IMR-90 (cell line): ENCODE measurements around the gene OR52K2. TPM values are rescaled to one million over a fixed set of nuclear protein-coding genes. Genes with fewer than 3 reads are reported as not detected.

ENCODE experiments used
- ATAC-seq: fragments of 200-7000 bp; cut with Tn5 transposase; 2 replicates; pipeline ENCODE4 v1.9.1; 2020; ENCODE audit warnings: low read depth, mild to moderate bottlenecking, moderate library complexity
- BruUV-seq: library from RNA; stranded (reverse); fragments of 400-500 nt; replicated peaks from 2 replicates; lab custom pipeline; 2021; lab: Mats Ljungman, UMichigan
- CTCF ChIA-PET: fragments of 300-600 bp; formaldehyde crosslinking; extraction: SDS; loops from one replicate; lab custom pipeline; 2021; ENCODE audit warnings: antibody characterized with exemption; lab: Yijun Ruan, JAX
- POLR2A ChIA-PET: fragments of 300-600 bp; sonication (Branson Sonifier 250); formaldehyde crosslinking; loops from one replicate; lab custom pipeline; 2022; ENCODE audit warnings: antibody characterized with exemption; ENCODE audit not compliant: unreplicated experiment; lab: Charles Lee
- DNase-seq: peaks from one replicate; pipeline ENCODE4 v3.0.0; 2013
- H2AFZ ChIP-seq: replicated peaks from 2 replicates; pipeline ENCODE3; 2013; ENCODE audit warnings: low read length, mild to moderate bottlenecking; ENCODE audit not compliant: poor library complexity
- H2AK5ac ChIP-seq: 2 replicates; pipeline ENCODE4 v1.6.1; 2013; ENCODE audit warnings: low read depth, low read length, inconsistent platforms
- H2AK9ac ChIP-seq: replicated peaks from 2 replicates; pipeline ENCODE3; 2013; ENCODE audit warnings: mild to moderate bottlenecking, low read depth, low read length, moderate library complexity; ENCODE audit not compliant: poor library complexity
- H2BK120ac ChIP-seq: 2 replicates; pipeline ENCODE4 v1.6.1; 2013; ENCODE audit warnings: low read depth, low read length, inconsistent platforms
- H2BK15ac ChIP-seq: 3 replicates; pipeline ENCODE4 v1.6.1; 2013; ENCODE audit warnings: low read depth, low read length, inconsistent platforms
- H2BK20ac ChIP-seq: 2 replicates; pipeline ENCODE4 v1.6.1; 2013; ENCODE audit warnings: low read depth, mild to moderate bottlenecking, inconsistent platforms, low read length, moderate library complexity
- H2BK5ac ChIP-seq: 2 replicates; pipeline ENCODE4 v1.6.1; 2013; ENCODE audit warnings: mild to moderate bottlenecking, low read depth, low read length, inconsistent platforms; ENCODE audit not compliant: poor library complexity, severe bottlenecking
- H3K14ac ChIP-seq: replicated peaks from 2 replicates; pipeline ENCODE4 v1.6.1; 2013; ENCODE audit warnings: low read depth, low read length, inconsistent platforms
- H3K18ac ChIP-seq: 2 replicates; pipeline ENCODE4 v1.6.1; 2013; ENCODE audit warnings: low read depth, low read length, control low read depth
- H3K23ac ChIP-seq: 2 replicates; pipeline ENCODE4 v1.6.1; 2013; ENCODE audit warnings: low read depth, low read length, inconsistent platforms
- H3K27ac ChIP-seq: 2 replicates; pipeline ENCODE4 v1.5.1; 2013; ENCODE audit warnings: mild to moderate bottlenecking, control low read depth, low read length; ENCODE audit not compliant: insufficient read depth
- H3K27me3 ChIP-seq: 2 replicates; pipeline ENCODE4 v1.6.1; 2013; ENCODE audit warnings: low read length; ENCODE audit not compliant: control insufficient read depth, insufficient read depth
- H3K36me3 ChIP-seq: 2 replicates; pipeline ENCODE4 v1.6.1; 2013; ENCODE audit warnings: low read length, mixed read lengths; ENCODE audit not compliant: control insufficient read depth, insufficient read depth
- H3K4ac ChIP-seq: 2 replicates; pipeline ENCODE4 v1.6.1; 2013; ENCODE audit warnings: low read depth, low read length, inconsistent platforms
- H3K4me1 ChIP-seq: 2 replicates; pipeline ENCODE4 v1.6.1; 2013; ENCODE audit warnings: low read length, mixed read lengths; ENCODE audit not compliant: control insufficient read depth, insufficient read depth
- H3K4me2 ChIP-seq: 2 replicates; pipeline ENCODE4 v1.6.1; 2013; ENCODE audit warnings: low read depth, mild to moderate bottlenecking, control low read depth, low read length, moderate library complexity
- H3K4me3 ChIP-seq: 2 replicates; pipeline ENCODE4 v1.5.1; 2013; ENCODE audit warnings: low read depth, mild to moderate bottlenecking, control low read depth, low read length, moderate library complexity; ENCODE audit not compliant: insufficient read depth
- H3K56ac ChIP-seq: 2 replicates; pipeline ENCODE4 v1.6.1; 2013; ENCODE audit warnings: low read length, inconsistent platforms; ENCODE audit not compliant: insufficient read depth; ENCODE audit errors: extremely low read depth
- H3K79me1 ChIP-seq, 2 experiments: 2 replicates each; pipeline ENCODE4 v1.6.1; 2013; ENCODE audit warnings: low read length in 2 of 2, inconsistent platforms in 1 of 2, low read depth in 1 of 2
- H3K9ac ChIP-seq: 2 replicates; pipeline ENCODE4 v1.6.1; 2013; ENCODE audit warnings: low read depth, low read length, control low read depth
- H3K9me1 ChIP-seq: 2 replicates; pipeline ENCODE4 v1.6.1; 2013; ENCODE audit warnings: low read length, inconsistent platforms; ENCODE audit not compliant: insufficient read depth
- H3K9me3 ChIP-seq: 2 replicates; pipeline ENCODE4 v1.6.1; 2013; ENCODE audit warnings: low read length; ENCODE audit not compliant: control insufficient read depth, insufficient read depth
- H4K20me1 ChIP-seq: 2 replicates; pipeline ENCODE4 v1.6.1; 2013; ENCODE audit warnings: low read length, inconsistent platforms; ENCODE audit not compliant: insufficient read depth
- H4K5ac ChIP-seq: 2 replicates; pipeline ENCODE4 v1.6.1; 2013; ENCODE audit warnings: mild to moderate bottlenecking, low read depth, low read length, control low read depth
- H4K8ac ChIP-seq, 2 experiments: 2 replicates each; pipeline ENCODE4 v1.6.1; 2013; ENCODE audit warnings: low read depth in 2 of 2, low read length in 2 of 2, control low read depth in 1 of 2, inconsistent platforms in 1 of 2
- H4K91ac ChIP-seq: 2 replicates; pipeline ENCODE4 v1.6.1; 2013; ENCODE audit warnings: low read depth, low read length, inconsistent platforms; ENCODE audit not compliant: insufficient read depth
- BHLHE40 ChIP-seq: fragments of 150-350 bp; IDR thresholded peaks from 2 replicates; pipeline ENCODE4 v1.6.1; 2016; ENCODE audit warnings: mild to moderate bottlenecking, low read depth, low read length
- CEBPB ChIP-seq: IDR thresholded peaks from 2 replicates; pipeline ENCODE4 v1.6.1; 2012; ENCODE audit warnings: low read depth, low read length, improper control_type of control experiment
- CTCF ChIP-seq: conservative IDR thresholded peaks from 2 replicates; pipeline ENCODE4 v1.5.1; 2012; ENCODE audit warnings: mild to moderate bottlenecking, low read depth, low read length, improper control_type of control experiment
- ELK1 ChIP-seq: fragments of 150-350 bp; IDR thresholded peaks from 2 replicates; pipeline ENCODE4 v1.6.1; 2016; ENCODE audit warnings: low read depth, mild to moderate bottlenecking, low read length, moderate library complexity, borderline replicate concordance
- FOS ChIP-seq: fragments of 150-350 bp; IDR thresholded peaks from 2 replicates; pipeline ENCODE4 v1.6.1; 2016; ENCODE audit warnings: low read depth, low read length
- MAFK ChIP-seq: IDR thresholded peaks from 2 replicates; pipeline ENCODE4 v1.6.1; 2012; ENCODE audit warnings: low read depth, low read length, improper control_type of control experiment
- MAZ ChIP-seq: IDR thresholded peaks from 2 replicates; pipeline ENCODE4 v1.6.1; 2012; ENCODE audit warnings: low read depth, mild to moderate bottlenecking, low read length, improper control_type of control experiment, moderate library complexity, borderline replicate concordance
- MXI1 ChIP-seq: IDR thresholded peaks from 2 replicates; pipeline ENCODE4 v1.6.1; 2012; ENCODE audit warnings: low read depth, mild to moderate bottlenecking, low read length, moderate library complexity, borderline replicate concordance
- NFE2L2 ChIP-seq: fragments of 150-350 bp; IDR thresholded peaks from 2 replicates; pipeline ENCODE4 v1.6.1; 2016; ENCODE audit warnings: low read depth, mild to moderate bottlenecking, low read length
- RAD21 ChIP-seq: IDR thresholded peaks from 2 replicates; pipeline ENCODE4 v1.6.1; 2012; ENCODE audit warnings: low read length, improper control_type of control experiment
- RFX5 ChIP-seq: IDR thresholded peaks from 2 replicates; pipeline ENCODE4 v1.8.0; 2012; ENCODE audit warnings: low read depth, mild to moderate bottlenecking, low read length, moderate library complexity
- WGBS, 2 experiments: methylation state at CpG; one replicate each; pipeline versions ENCODE4 v1.1.5 to v1.1.7; 2013; ENCODE audit warnings: missing lambda C conversion rate in 2 of 2; ENCODE audit not compliant: insufficient read length in 1 of 2; ENCODE audit errors: extremely low coverage in 2 of 2; 5-methylcytosine and 5-hydroxymethylcytosine counted together
- dilution Hi-C: fragments of 300-500 bp; cut with HindIII; formaldehyde crosslinking; loops from one replicate; pipeline ENCODE4 v1.14.3; 2018; ENCODE audit warnings: low sequenced_read_pairs; ENCODE audit not compliant: unreplicated experiment
- in situ Hi-C: fragments of 300-500 bp; cut with MboI; formaldehyde crosslinking; loops from 3 replicates; pipeline ENCODE4 v1.14.3; 2019; ENCODE audit warnings: low sequenced_read_pairs, inconsistent platforms, mixed read lengths
- intact Hi-C: fragments of 100-400 bp; cut with micrococcal nuclease; formaldehyde crosslinking; loops from 2 replicates; pipeline ENCODE4 v1.10.0; 2022
- polyA plus RNA-seq, 3 experiments: library from polyadenylated mRNA; depleted of rRNA; stranded (reverse); fragments of >200 nt; gene quantifications; 2 replicates each; pipeline ENCODE4 v1.2.3, GENCODE V29; 2012; ENCODE audit warnings: low replicate concordance in 1 of 3
- total RNA-seq: library from RNA; depleted of rRNA; stranded (reverse); fragments of >200 nt; gene quantifications from 2 replicates; pipeline ENCODE4 v1.2.3, GENCODE V29; 2012
- TF ChIP-seq, protein P1 (sequence below): fragments of 150-350 bp; IDR thresholded peaks from 2 replicates; pipeline ENCODE4 v1.6.1; 2017; ENCODE audit warnings: mild to moderate bottlenecking, antibody characterized with exemption, low read length, low read depth

OR52K2 gene
- total and polyA plus RNA-seq, 2 of the 4 experiments (the other 2 are of a cell fraction), result not detected

GRCh38 chr11:4465407-4465806 is 16.3 kb downstream of the OR52K2 start:
- Histone ChIP-seq H4K20me1 (no peaks in the 10 kb centered on the region), H3K9me3 (peaks cover 4% of the 10 kb centered on the region; the same call in 1 of the 2 replicates), H3K4me1 (no peaks in the 10 kb centered on the region), H2BK20ac (no peak overlapping the region), H3K27ac (no peak overlapping the region), H4K91ac (no peak overlapping the region), H3K36me3 (no peaks in the 10 kb centered on the region), H3K4me2 (no peak overlapping the region), H3K9ac (no peak overlapping the region), H3K27me3 (no peaks in the 10 kb centered on the region), H3K9me1 (no peaks in the 10 kb centered on the region), H3K4me3 (no peak overlapping the region), H2AK5ac (no peak overlapping the region), H3K14ac (no peak overlapping the region), H2AK9ac (no peak overlapping the region), H3K18ac (no peak overlapping the region), H2BK120ac (no peak overlapping the region), H3K79me1 (no peaks in the 10 kb centered on the region), H2BK5ac (no peak overlapping the region), H3K56ac (no peak overlapping the region), H2AFZ (no peak overlapping the region), H4K5ac (no peak overlapping the region), H2BK15ac (no peak overlapping the region), H4K8ac (no peak overlapping the region), H3K23ac (no peak overlapping the region), H3K4ac (no peak overlapping the region)
- ATAC-seq (no peak), DNase-seq (no peak)
- no TSS peak for BruUV-seq
- ChIA-PET CTCF (interaction anchor here (1.1 kb wide), 1 partner anchor 28 kb away, joined by 4 read pairs; no protein-coding TSS in a partner anchor), POLR2A (no interaction called here)
- dilution Hi-C loops, result no loop called here
- no CpG with 5 or more reads among the region's 1 CpG for WGBS, 2 experiments
- TF ChIP-seq CTCF (no peak), RFX5 (no peak), ELK1 (no peak), NFE2L2 (no peak), MAFK (no peak), FOS (no peak), BHLHE40 (no peak), MXI1 (no peak), CEBPB (no peak), MAZ (no peak), RAD21 (no peak)
- TF ChIP-seq, protein P1, sequence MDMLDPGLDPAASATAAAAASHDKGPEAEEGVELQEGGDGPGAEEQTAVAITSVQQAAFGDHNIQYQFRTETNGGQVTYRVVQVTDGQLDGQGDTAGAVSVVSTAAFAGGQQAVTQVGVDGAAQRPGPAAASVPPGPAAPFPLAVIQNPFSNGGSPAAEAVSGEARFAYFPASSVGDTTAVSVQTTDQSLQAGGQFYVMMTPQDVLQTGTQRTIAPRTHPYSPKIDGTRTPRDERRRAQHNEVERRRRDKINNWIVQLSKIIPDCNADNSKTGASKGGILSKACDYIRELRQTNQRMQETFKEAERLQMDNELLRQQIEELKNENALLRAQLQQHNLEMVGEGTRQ, result no peak
- intact Hi-C loops, result no loop called here
- in situ Hi-C loops, result no loop called here
